Cerebellar nuclear complex (tissue), 1 donor: ENCODE results near the gene RBM8A.
"Not testable (repeated sequence)": the region's sequence is repeated elsewhere in the genome, so short reads cannot be mapped to it uniquely, and the experiment has no call there.

Source experiments
- DNase-seq, 2 experiments: peaks; one replicate each; lab custom pipeline; 2025; lab: John Stamatoyannopoulos, UW

The RBM8A gene

GRCh38 chr1:145956781-145957442 lies 29.6 kb upstream of the RBM8A start:
- DNase-seq: no peak

GRCh38 chr1:145956361-145956760 lies 29.1 kb upstream of the RBM8A start:
- DNase-seq: no peak

DNA sequence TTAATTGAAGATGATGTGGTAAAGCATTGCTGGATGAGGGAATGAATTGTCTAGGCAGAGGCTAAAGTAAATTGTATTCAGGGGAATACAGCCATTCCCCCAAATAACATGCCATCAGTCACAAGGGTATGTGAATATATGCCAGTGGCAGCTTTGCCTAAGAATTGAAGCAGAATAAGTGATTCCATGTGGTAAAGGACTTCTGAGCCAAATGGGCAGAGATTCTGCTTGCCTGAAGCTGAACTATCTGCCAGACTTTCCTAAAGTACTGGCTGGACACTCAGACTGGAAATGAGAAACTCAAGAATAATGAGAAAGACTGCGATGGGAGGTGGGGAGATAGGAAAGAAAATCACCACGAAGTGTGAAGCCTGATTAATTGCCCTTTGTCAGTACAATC lies 28.2 kb upstream of the RBM8A start:
- DNase-seq: no peak

DNA sequence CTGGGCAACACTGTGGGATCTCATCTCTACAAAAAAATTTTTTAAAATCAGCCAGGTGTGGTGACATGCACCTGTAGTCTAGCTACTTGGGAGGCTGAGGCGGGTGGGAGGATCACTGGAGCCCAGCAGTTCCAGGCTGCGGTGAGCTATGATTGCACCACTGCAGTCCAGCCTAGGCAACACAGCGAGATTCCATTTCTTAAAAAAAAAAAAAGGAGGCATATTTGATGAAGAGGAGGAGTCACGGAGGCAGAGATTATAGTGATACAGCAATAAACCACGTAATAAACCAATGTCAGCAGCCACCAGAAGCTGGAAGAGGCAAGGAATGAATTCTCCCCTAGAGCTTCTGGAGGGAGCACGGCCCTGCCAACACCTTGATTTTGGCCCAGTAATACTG lies 26.6 kb upstream of the RBM8A start:
- no peak for DNase-seq

GRCh38 chr1:145952903-145953302 lies 25.6 kb upstream of the RBM8A start:
- no peak for DNase-seq

DNA sequence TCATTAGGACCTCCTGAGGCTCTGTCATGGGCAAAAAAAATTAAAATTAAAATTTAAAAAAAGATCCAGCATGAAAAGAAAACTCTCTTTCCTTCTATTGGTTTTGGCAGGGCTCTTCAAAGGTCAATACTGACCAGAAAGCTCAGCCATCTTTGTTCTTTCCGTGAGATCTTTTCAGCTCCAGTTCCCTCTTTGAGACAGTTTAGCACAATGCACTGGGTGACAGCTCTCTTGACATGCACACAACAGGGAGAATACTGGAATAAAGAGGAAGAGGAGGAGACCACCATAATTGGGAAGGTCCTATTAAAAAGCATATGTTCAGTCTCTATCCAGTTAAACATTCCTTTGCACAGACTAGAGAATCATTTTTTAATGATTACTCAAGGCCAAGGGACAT lies 24.2 kb upstream of the RBM8A start:
- DNase-seq: no peak

GRCh38 chr1:145949219-145949618 lies 21.9 kb upstream of the RBM8A start:
- no peak for DNase-seq

DNA sequence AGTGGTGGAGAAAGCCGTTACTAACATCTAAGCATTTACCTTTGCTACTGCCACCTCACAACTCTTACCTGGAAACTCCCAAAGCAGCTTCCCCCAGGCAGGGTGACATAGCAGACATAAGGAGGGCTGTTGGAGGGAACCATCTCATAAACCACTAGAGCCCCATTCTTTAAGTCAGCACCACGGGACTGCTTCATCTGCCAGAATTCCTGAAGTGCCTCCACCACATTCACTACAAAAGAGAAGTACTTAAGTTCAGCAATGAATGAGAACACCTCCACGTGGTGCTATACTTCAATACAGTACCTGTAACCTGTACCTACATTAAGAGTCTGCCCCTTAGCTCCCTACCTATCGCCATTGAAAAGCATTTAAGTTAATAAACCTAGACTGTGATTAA lies 20.3 kb upstream of the RBM8A start:
- DNase-seq: no peak

DNA sequence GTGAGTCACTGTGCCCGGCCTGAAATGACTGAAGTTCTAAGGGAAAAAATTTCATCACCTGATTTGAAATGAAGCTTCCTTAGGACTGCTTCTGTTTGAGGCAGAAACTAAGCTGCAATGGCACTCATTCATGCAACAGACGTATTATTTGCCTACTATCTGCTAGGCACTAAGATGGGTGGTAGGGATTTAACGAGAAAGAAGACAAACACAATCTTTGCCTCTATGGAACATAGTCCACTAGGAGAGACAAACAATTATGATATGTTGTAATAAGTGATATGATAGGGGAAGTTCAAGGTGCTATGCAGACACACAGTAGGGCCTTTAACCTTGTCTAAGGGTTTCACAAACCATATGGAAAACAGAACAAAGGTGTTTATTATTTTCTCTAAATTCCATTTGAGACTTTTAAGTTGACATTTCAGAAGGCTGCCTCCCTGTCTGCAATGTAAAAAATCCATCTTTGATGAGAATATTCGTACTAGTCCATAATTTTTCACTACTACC lies 19.2 kb upstream of the RBM8A start:
- no peak for DNase-seq

DNA sequence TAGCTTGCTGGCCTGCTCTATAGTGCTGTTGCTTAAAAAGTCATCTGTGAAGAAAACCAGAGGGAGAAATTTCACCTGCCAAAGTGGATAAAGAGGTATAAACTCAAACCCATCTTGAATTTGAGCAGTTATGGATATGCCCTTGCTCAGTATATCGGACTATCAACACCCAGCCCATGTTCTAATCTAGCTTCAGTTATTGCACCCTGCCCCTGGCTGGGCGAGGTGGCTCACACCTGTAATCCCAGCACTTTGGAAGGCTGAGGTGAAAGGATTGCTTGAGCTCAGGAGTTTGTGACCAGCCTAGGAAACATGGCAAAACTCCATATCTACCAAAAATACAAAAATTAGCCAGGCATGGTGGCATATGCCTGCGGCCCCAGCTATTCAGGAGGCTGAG lies 17.2 kb upstream of the RBM8A start:
- no peak for DNase-seq

GRCh38 chr1:145942871-145943270 lies 15.6 kb upstream of the RBM8A start:
- no peak for DNase-seq

DNA sequence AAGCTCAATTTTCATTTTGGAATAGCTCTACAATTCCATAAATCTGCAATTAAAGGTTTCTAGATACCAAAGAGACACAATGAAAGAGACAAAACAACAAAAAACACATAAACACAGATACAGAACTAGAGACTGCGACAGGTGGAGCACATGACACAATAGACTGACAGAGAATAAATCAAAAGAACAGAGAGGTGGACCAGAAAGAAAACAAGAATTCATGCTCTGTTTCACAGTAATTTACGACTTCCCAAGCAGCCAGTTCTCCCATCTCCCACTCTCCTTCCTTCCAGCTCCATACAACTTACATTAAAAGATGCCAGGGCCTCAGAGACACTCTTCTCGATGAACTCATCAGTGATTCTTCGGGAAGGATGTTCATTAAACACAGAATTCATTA lies 15.1 kb upstream of the RBM8A start:
- DNase-seq: no peak

DNA sequence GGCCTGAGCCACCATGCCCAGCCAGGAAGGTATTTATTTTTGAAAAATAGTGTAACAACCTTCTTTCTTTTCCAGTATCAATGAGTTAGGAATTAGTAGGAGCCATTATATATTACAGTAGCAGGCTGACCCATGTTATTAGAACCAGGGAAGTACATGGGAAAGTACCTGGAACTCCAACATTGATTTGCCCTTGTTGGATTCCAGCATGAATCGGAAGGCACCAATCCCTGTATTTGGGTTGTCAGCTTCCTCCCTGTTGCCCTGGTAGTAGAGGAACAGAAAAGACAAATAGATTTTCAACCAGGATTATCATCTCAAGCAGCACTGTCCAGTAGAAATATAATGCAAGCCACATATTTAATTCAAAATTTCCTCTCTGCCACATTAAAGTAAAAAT lies 10.2 kb upstream of the RBM8A start:
- no peak for DNase-seq

- no peak for DNase-seq
Observed at GRCh38 chr1:145936247-145936646, 9.0 kb upstream of the RBM8A start.

DNA sequence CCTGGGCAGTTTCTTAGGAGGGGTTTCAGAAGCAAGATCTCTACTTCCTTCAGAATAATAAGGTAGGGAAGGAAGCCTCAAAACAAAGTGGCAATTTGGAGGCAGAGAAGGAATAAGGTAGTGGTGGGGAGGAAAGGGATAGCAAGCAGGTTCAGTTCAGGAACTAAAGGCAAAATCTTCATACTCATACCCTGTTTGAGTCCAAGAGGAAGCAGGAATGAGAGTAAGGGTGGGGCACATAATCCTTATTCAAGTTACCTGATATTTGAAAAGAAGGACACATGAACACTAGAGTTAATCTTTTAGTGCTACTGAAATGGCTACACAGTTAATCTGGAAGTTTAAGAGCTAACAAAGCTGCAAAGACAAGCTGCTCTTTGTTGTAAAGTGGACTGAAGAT lies 8.4 kb upstream of the RBM8A start:
- DNase-seq: no peak

- DNase-seq: not testable (repeated sequence)
Observed at GRCh38 chr1:145932522-145933009, 5.3 kb upstream of the RBM8A start.

DNA sequence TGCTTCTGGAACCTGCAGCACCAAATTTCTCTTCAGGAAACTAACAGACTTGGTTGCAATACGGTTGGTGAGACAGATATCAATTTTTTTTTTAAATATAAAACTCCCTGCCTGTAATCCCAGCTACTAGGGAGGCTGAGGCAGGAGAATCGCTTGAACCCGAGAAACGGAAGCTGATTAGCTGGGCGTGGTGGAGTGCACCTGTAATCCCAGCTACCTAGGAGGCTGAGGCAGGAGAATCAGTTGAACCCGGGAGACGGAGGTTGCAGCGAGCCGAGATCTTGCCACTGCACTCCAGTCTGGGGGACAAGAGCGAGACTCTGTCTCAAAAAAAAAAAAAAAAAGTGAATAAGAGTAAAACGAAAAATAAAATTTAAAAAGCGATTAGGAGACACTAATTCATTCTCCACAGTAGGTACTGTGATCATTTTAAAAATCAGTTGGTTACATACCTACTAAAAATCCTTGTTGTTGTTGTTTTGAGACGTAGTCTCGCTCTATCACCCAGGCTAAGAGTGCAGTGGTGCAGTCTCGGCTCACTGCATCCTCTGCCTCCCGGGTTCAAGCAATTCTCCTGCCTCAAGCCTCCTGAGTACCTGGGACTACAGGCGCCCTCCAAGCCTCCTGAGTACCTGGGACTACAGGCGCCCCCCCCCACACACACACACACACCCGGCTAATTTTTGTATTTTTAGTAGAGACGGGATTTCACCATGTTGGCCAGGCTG lies 796 bp upstream of the RBM8A start:
- no peak for DNase-seq

- DNase-seq: no peak
Observed at GRCh38 chr1:145926686-145927062, 610 bp downstream of the RBM8A start.

GRCh38 chr1:145922266-145922665 lies 5.0 kb downstream of the RBM8A start:
- no peak for DNase-seq

GRCh38 chr1:145920297-145920696 lies 7.0 kb downstream of the RBM8A start:
- not testable (repeated sequence) for DNase-seq

GRCh38 chr1:145918992-145919939 lies 8.0 kb downstream of the RBM8A start:
- DNase-seq: peak in 1 of 2 experiments; percentile 30
